HuH-7.5 (cell line): ENCODE data around the gene NPRL2.

Source experiments
- DNase-seq: peaks from one replicate; pipeline ENCODE4 v3.0.0; 2011; ENCODE audit warnings: low spot score

The NPRL2 gene

DNA sequence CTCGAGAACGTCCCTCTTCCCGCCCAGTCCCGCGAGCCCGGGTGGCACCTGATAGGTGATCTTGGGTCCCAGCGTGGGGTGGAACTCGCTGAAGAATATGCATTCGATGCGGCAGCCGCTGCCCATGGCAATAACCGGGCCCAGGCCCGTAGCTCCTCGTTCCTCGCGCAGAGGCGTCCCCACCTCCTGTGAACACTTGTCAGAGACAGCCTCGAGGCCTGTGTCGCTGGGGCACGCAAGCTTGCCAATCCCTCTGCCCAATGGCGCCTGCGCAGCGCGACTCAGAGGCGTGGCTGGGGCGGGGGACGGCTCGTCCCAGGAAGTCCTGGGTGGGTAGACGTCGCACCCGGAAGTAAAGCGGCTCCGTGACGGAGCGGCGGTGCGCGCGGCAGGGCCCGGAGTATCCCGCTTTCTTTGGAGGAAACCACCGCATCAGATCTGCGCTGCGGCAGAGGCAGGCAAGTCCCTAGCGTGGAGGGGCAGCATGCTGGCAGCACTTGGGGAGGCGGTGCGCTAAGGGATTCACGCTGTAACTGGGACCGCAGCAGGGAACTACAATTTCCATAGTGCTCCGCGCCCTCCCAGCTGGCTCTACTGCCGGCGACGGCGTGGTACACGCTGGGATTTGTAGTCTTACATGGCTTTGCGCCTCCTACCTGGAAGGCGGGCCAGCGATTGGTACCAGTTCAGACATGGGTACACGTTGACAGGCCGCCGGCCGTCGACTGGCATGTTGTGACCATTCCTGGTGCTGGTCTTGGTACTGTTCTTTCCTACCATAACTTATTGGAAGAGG is at the start of gene NPRL2, which contains the start of gene CYB561D2:
Gene NPRL2 (minus strand): TSS at position 249 of the 796 bp plus-strand sequence. CDS start 123 bp downstream, at position 126.
Gene CYB561D2 (plus strand): TSS at position 336 of the 796 bp plus-strand sequence. CDS start 572 bp downstream, outside the sequence.
- DNase-seq, result peak; percentile 99

DNA sequence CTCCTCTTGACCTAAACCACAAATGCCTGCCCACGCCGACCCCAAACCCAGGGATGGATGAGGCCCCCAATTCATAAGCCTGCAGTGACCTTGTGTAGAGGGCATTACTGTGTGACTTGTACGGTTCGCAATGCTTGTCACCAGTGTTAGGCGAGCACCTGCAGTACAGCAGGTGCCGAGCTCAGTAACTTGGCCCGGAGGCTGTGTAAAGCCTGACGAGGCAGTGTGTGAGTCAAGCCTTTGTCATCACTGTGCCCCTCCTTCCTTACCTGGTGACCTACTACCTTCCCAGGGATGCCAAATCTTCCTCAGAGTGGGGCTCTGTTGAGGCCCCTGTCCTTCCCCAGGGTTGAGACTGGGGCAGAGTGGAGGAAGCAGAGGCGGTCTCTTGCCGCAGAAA is 45.9 kb upstream of the NPRL2 start:
- DNase-seq, result no peak

DNA sequence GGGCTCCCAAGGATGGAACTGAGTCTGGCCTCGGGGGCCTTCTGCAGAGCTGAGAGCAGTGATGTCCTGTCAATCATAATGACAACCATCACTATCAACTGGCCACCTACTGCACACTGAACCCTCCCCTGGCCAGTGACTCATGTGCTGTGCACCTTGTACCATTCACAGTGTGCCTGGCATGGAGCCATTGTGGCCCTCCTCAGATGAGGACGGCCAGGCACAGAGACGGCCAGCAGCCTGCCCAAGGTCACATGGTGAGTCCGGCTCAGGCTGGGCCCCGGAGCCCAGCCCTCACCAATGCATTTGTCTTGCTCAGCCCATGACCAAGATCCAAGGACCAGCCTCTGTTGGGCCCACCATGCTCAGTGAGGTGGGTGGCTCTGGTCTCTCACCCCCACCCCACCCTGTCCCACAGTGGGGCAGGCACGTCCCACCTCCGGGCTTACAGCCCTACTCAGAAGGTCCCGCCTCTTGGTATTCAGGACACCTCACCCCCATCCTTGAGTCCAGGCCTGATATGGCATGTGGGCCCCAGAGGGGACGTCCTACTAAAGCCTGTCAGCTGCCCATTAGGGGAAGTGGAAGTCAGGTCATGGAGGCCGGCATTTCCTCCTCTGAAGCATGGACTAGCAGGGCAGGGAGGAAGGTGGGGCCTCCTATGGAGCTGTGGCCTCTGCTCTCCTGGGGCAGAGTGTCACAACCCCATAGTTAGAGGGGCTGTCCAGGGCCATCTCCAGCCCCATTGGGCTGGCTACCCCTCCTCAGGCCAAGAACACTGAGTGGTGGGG is 44.7 kb upstream of the NPRL2 start:
- no peak for DNase-seq

DNA sequence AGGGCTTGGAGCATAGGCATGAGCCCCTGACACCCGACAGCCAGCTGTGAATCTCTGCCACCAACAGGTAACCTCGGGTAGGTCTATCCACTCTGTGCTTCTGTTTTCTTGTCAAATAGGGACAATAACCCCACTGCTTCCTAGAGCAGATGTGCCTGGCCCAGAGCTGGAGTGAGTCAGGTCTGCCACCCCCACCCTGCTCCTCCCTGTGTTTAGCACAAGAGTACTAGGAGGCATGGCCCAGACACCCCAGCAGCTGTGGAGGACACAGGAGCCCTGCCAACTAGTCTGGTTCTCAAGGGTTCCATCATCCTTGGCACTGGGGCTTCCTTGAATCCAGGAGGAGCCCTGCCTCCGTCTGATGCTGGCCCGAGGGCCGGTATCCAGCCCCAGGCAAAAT is 42.5 kb upstream of the NPRL2 start:
- no peak for DNase-seq

DNA sequence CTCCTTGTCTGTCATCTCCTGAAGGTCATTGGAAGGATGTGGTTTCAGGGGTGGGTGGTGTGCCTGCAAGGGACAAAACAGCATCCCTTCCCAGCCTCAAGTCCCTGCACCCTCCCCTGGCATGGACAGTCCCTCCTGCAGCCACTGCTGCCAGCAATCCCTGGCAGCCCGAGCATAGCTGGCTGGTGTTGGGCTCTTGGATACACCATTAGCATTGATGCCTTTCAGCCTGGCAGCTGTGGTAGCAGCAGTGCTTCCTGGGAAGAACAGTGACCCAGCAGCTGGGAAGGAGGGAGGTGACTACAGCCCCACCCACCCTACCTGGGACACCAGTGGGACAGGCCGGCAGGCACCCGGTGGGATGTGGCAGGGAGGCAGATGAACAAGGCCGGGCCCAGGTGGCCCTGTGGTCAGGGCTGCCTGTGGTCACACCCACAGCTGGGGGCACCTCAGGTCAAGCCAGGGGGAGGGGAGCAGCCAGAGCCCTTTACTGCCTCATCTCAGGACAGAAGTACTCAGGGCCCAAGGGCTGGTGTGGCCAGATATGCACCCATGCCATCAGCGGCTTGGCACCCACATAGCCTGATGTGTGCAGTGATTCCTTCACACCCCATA is 41.6 kb upstream of the NPRL2 start:
- no peak for DNase-seq

DNA sequence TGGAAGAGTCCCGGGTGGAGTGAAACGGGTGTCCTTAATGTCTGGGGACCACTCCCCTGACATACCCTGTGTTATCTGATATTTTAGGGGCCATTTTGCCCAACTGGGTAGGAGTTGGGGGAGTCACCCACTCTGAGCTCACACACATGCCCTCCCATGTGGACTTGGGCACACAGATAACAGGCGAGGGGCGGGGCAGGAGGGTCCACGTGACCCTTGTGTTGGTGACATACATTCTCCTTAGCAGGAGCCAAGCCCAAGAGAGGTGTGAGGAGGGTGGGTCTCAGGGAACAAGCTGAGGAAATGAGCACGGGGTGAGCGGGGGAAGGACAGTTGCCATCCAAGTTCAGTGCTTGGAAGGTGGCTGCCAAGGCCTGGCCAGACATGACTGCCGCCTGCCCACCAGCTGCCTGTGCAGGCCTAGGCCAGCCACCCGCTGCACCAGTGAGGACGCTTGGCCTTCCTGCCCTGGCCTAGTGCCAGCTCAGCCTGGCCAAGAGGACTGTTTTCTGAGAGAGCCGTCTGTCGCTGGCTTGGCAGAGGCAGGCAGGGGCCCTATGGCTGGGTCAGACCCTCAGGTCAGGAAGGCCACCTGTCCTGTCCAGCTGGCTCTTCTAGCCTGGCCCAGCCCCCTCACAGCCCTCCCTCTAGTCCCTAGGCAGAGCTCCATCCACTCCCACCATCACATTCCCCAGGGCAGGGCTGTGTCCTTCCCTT is 40.1 kb upstream of the NPRL2 start:
- DNase-seq, result no peak

DNA sequence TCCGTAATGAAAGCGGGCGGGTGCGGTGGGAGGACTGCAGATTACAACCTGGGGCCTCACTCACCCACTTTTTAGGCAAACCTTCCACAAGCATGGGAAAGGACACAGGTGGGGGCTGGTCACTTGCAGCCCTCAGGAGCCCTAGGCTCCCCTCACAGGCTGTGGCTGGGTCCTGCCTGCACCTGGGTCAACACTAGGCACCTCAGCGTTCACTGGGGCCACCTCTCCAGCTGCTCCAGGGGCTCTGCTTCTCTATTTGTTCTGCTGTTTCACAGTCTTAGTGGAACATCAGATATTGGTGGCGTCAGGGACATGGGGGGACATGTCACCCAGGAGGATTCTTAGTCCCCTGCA is 38.8 kb upstream of the NPRL2 start:
- DNase-seq, result no peak

DNA sequence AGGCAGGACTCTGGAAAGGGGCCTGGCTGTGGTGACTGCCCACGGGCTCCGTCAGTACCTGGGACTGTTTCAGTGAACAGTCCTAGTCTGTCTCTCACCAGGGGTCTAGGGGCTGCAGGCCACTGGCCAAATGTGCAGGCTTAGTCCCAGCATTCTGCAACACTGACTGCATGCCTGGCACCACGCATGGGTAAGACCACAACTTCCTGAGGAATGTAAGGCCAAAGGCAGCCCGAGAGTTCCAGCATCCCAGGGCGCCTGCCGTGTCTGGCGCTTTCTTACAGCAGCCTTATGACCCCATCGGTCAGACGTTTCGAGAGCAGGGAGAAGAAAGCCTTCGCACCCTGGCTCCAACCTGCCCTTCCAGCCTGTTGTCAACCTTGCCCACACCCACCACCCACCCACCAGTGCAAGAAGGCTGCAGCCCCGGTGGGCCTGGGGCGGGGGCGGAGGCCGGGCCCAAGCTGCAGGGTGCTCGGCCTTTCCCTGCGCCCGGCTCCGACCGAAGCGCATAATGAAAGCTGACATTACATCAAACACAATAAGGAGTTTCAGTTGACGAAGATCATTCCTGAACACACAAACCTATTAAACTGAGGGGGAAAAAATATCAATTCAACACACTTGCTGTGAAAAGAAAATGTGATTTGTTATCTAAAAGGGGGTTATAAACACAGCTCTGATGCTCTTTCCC is 38.3 kb upstream of the NPRL2 start:
- DNase-seq, result no peak

DNA sequence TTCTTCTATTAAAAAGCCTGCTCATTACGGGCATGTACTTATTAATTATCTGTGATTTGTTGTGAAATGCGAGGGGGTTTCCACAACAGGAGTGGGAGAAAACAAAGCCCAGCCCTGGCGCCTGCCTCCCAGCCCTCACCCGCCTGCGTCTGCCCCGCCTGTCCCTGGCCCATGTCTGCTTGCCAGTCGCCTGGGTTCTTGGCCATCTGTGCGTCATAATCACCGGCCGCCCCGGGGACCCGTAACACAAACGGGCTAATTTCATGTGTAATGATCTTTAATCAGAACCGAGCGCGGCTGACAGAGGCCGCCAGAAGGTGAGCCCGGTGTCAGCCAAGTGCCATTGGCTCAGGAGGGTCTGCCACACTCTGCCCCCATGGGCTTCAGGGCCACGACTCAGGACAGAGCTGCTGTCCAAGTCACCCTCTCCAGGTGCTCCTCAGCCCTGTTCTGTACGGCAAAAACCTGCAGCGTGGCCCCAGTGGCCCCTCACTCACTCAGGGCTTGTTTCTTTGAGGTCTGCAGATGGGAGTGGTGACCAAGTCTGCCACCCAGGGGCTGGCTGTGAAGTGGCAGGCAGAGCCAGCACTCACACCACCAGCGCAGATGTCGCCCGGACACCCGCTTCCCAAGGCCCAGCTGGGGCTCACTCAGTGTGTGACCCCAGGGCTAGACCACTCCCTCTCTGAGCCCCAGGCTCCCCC is 37.6 kb upstream of the NPRL2 start:
- peak; percentile 73 for DNase-seq

DNA sequence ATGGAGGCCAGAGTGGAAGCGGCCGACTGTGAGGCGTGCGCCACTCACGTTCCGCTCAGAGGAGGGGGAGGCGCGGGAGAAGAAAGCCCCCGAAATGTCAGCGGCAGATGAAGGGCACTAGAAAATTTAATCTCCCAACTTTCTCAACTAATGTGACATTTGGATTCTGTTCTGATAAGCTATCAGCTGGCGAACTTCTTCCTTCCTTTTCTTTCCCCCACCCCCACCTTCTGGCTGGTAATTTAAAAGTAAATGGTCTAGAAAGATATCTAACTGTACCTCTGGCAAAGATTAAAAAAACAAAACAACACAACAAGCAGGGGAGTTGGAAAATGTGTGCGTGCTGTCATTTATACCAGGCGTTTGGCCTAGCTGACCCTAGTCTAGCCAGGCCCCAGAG is 35.2 kb upstream of the NPRL2 start:
- no peak for DNase-seq

DNA sequence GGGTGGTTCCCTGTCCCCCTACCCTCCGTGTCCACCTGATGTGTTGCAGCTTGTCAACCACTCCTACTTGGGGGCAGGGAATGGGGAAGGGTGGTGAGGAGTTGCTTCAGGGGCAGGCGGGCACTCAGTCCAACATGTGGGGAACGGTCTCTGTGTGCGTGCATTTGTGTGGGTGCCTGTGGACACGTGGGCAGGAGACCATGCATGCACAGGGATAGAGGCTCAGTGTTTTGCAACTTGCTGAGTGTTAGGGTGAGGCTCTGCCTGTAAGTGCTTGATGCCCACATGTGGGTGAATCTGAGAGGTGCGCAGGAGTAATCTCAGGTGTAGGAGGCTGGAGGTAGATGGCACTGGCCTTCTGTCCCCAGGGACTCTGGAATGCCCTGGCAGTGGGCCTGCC is 33.2 kb upstream of the NPRL2 start:
- DNase-seq, result no peak

DNA sequence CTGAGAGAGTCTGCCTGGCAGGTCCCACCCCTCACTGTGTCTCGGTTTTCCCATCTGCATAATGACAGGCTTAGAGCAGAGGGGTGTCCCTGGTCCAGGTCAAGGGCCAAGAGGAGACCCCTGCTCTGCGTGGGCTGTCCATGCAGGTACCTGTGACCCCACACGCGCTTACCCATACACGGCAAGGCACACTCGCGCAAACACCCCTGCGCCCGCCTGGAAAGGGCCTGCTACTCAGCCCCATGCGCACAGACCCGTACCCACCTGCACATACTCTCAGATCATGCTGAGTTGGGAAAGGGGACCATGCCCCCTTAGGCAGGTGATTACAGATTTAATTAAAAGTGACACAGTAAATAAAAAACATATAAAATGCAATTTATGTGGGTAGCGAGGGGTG is 32.1 kb upstream of the NPRL2 start:
- no peak for DNase-seq

DNA sequence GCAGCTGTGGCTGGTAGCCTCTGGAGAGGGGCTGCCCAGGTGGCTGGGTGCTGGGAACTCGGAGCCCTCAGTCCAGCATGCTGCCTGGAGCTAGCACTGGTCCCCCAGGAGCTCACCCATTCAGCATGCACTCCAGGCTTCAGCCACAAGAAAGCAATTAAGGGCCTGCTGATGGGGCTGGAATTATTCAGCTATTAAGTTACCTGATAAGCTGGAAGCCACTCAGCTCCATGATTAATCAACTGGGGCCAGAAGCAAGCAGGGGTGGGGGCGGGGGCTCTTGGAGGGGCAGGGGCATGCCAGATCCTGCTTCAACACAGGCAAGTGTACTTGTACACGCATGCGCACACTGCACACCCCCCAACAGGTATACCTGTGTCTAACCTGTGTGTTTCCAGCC is 30.8 kb upstream of the NPRL2 start:
- no peak for DNase-seq

DNA sequence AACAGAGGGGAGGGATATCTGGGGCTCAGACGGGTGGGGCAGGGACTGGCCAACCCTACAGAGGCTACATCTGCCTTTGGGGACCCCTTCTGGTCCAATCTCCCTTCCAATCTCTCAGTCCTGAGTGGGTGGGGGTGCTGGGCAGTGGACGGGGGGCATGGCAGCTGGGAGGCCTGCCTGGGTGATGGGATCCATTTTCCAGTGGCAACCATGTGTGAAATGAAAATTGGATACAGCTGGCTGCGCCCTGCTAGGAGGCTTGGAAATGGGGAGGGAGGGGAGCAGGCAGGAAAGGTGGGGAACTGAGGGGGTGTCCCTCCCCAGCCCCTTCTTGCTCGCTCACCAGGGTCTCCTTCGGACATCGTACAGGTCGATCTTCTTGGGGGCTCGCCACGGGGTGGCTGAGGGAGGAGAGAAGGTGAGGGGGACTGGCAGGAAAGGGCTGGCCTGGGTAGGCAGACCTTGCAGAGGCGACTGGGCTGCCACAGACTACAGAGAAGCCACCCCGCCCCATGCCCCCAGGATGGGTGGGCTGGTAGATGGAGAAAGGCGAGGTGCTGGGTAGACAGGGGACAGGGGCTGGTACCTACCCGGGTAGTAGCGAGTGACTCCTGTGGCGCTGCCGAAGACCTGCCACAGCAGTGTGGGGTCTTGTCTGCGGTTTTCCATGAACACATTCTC is 30.0 kb upstream of the NPRL2 start:
- DNase-seq, result no peak

DNA sequence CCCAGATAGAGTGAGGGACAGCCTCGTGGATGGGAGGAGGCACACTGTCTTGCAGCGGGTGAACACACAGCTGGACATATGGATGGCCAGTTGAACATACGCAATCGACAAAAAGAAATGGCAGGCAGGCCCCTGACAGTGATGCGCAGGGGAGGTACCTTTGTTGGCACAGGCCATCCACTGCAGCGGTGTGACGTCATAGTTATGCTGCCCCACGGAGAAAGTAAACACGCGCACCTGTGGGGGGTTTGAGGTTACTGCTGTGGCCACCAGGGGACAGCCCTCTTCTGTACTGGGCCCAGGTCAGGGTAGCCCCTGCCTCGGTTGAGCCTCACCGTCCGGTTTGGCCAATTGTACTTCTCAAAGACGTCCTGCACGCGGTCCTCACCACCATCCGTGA is 28.2 kb upstream of the NPRL2 start:
- no peak for DNase-seq

DNA sequence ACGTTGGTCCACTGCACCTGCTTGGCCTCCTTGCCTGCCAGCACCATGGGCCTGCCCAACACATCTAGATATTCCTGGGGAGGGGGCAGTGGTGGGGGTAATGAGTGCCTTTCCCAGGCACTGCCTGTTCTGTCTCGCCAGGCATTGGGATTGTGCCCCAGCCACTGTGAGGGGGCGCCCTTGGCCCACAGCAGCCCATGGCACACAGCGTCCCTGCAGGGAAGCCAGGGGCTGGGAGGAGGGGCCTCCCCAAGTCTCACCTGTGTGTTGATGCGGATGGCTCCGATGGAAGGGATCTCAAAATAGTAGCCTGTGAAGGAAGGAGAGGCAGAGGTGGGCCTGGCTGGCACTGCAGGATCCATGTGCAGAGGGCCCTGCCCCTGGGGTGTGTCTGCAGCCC is 27.4 kb upstream of the NPRL2 start:
- DNase-seq, result no peak

DNA sequence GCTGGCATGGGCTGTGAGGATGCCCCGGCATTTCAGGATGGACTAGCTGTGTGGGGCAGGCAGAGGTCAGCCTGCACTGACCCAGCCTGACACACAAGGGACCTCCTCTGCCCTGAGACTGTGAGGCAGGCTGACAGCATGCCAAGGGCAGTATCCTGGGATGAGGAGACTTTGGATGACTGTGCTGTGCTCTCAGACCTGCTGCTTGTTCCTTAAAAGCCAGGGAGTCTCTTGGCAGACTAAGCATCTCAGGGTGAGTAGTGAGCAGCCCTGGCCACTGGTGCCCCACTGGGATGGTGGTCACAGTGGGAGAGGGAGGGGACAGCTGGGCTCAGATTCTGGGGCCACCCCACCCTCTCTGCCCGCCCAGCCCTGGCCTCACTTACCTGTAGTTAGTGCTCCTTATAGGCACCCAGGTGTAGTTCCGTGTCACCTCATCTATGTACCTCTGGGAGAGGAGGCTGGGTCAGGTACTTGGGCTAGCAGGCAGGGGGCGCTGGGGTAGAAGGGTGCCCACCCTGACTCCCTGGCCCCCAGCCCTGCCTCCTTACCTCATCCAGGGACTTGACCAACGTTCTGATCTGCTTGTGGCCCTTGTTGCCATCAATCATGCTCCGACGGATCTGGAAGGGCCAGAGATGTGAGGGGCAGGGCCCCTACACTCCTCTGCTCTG is 24.8 kb upstream of the NPRL2 start:
- DNase-seq, result no peak

DNA sequence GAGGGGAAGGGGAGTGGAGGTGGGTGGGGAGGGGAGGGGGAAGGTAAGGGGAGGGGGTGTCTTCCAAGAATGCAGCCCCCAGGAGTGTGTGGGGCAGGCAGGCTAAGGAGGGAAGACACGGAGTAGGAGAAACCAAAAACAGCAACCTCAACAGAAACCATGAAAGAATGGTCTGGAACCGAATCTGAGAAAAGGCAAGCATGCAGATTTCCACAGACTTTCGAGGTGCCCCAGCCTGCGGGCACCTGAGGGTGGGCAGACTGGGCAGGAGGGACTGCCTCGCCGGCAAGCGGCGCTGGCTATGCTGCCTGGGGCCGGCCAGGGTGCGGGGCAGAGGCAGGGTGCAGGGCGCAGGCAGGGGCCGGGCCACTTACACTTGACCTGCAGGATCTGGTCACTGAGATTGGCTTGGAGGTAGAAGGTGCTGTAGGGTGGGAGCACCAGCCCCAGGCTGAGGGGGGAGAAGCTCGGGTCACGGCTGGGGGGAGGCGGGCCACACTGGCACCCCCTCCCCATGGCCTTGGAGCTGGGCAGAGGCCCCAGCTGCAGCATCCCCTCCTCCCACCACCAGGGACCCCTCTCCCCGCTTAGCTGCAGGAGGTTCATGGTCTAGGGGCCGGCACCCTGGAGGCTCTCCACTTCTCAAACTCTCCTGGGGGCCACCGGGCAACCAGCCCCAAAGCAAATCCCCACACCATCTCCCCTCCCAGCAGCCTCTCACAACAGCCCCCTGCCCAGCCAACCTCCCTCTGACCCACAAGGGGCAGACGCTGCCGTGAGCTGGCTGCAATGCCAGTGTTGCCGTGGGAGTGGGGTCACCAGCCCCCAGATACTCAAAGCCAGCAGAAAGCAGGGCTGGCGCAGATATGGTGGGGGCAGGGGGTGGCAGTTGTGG is 24.0 kb upstream of the NPRL2 start:
- DNase-seq, result no peak
